HG03039 (cell line): ENCODE data around the gene EIF2B5.
A peak's percentile ranks its signal among the peaks of the same experiment; 100 is the strongest.
"Not testable (repeated sequence)": the region's sequence is repeated elsewhere in the genome, so short reads cannot be mapped to it uniquely, and the experiment has no call there.

Experiments
- ATAC-seq: cut with Tn5 transposase; IDR thresholded peaks from one replicate; pipeline ENCODE4 v1.9.1; 2021; ENCODE audit warnings: mild to moderate bottlenecking, moderate library complexity; ENCODE audit not compliant: unreplicated experiment

The EIF2B5 gene

GRCh38 chr3:184145111-184145524 is 10.0 kb downstream of the EIF2B5 start:
- no peak for ATAC-seq

DNA sequence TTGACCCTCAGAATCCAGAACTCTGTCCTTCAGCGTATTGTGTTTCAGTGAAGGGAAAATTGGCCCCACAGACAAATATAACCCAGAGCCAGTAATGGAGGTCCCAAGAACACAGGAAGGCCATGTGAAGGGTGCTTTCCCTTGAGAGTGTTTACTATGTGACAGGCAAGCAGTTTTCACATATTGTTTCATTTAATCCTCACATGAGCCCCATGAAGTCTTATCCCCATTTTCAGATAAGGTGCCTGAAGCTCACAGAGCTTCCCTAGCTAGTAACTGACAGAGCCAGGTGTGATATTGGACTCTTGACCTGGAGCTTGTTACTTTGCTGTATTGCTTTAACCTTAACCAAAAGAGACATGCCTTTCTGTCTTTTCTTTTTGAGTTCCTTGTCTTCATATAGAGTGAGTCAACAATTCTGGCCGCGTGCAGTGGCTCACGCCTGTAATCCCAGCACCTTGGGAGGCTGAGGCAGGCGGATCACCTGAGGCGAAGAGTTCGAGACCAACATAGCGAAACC is 10.7 kb downstream of the EIF2B5 start:
- no peak for ATAC-seq

DNA sequence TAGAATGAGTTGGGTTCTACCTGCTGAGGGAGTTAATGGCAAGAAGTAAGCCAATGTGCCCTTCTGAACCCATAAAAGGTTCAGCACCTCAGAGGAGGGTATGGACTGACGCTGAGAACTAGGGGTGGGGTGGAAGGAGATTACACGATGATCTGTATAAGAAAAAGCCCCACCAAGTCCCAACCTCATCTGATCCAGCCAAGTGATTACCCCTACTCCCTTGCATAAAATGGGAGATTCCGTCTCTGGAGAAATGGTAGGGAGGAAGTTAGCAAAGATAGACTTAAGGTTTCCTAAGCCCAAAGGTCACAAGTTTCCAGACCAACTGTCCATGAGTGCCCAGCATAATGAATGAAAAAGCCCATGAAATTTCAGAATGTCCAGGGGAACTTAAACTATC is 12.9 kb downstream of the EIF2B5 start:
- ATAC-seq = no peak

GRCh38 chr3:184149123-184149522 is 14.0 kb downstream of the EIF2B5 start:
- no peak for ATAC-seq

DNA sequence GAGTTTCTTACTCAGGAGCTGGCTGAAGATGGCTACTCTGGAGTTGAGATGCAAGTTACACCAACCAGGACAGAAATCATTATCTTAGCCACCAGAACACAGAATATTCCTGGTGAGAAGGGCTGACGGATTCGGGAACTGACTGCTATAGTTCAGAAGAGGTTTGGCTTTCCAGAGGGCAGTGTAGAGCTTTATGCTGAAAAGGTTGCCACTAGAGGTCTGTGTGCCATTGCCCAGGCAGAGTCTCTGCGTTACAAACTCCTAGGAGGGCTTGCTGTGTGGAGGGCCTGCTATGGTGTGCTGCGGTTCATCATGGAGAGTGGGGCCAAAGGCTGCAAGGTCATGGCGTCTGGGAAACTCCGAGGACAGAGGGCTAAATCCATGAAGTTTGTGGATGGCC is 14.6 kb downstream of the EIF2B5 start:
- ATAC-seq = not testable (repeated sequence)

GRCh38 chr3:184154885-184155643 is 19.9 kb downstream of the EIF2B5 start, which contains the start of gene DVL3:
Gene DVL3, plus strand, starts transcription at chr3:184155377. Its CDS starts 259 bp downstream, at chr3:184155636.
- ATAC-seq = peak; percentile 77

GRCh38 chr3:184155644-184156521 is 20.7 kb downstream of the EIF2B5 start:
- ATAC-seq = peak; percentile 32

- ATAC-seq = no peak
Measured at GRCh38 chr3:184156522-184156955, 21.4 kb downstream of the EIF2B5 start.

GRCh38 chr3:184157206-184157605 is 22.0 kb downstream of the EIF2B5 start:
- no peak for ATAC-seq

DNA sequence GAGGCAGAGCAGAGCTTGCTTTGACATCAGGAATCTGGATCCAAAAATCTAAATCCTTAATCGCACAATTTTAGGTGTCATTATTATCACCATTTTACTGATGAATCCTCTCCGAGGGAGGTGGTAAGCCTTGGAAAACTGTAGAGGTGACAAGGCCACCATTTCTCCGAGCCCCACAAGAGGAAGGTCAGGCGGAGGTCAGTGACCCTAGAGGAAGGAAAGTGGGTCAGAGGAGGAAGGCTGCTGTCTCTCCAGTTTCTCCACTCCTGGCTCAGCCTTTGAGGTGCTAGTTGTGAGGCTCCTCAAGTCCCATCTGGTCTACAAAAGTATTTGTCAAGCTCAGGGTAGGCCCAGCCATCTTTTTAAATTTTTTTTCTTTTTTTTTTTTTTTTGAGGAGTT is 23.2 kb downstream of the EIF2B5 start:
- no peak for ATAC-seq

DNA sequence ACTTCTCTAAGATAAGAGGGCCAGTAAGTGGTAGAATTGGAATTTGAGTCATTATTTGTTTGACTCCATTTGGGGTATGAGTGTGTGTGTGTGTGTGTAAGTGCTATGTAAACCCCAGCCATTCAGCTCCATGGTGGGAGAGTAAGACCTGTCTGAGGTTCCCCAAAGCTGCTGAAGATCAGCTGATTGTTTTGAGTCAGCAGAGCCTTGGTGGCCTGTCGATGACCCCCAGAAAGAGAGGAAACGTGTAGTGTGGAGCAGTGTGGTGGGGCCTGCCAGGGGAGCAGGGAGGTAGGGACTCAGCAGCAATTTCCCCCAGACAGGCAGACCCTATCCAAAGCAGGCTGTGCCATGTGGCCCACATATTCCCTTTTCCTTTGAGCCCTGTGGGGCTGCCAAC is 25.3 kb downstream of the EIF2B5 start:
- ATAC-seq = no peak

DNA sequence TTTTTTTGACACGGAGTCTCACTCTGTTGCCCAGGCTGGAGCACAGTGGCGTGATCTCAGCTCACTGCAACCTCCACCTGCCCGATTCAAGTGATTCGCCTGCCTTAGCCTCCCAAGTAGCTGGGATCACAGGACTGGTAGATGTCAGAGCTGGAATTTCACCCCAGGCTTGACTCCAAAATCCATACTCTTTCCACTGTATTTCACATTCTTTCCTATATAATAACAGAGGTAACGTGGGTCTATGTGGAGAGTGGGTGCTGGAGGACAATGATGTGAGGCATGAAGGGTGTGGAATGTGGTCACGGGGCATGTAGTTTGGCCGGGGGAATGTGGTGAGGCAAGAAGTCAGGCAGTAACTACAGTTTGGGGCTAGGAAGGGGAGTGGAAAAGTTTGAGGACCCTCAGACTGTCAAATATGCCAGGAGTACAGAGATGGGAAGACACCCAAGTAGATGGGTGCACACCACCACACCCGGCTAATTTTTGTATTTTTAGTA is 27.5 kb downstream of the EIF2B5 start:
- ATAC-seq = not testable (repeated sequence)

DNA sequence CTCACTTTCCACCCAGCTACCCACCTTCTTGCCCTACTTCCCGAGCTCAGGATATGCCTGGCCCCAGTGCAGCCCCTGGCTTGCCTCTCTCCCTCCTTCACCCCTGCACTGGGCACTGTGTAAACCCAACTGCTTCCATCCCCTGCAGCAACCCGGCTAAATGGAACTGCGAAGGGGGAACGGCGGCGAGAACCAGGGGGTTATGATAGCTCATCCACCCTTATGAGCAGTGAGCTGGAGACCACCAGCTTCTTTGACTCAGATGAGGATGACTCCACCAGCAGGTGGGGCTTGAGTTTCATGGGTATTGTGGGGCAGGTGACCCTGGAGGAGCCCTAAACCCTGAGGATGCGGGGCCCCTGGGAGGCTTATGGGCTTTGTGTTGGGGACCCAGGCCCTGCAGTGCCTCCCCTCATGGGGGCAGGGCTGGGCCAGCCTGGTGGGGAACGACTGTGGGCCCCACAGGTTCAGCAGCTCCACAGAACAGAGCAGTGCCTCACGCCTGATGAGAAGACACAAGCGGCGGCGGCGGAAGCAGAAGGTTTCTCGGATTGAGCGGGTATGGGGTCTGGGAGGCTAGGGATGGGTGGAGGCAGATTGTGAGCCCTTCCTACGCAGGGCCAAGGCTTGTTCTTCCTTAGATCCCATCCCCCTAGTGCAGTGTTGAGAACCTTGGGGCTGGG is 29.6 kb downstream of the EIF2B5 start:
- no peak for ATAC-seq

GRCh38 chr3:184165543-184165942 is 30.4 kb downstream of the EIF2B5 start:
- ATAC-seq = no peak

DNA sequence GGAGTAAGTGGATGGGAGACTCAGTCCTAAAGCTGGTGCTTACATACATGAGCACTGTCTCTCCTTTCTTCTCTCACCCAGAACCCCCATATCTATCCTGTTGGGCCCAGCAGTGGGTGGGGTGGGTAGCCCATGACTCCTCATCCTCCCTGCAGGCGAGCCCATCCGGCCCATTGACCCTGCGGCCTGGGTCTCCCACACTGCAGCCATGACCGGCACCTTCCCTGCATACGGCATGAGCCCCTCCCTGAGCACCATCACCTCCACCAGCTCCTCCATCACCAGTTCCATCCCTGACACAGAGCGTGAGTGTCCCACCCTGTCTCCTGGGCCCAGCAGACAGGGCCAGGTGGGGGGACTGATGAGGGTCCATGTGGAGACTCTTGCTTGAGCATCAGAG is 31.5 kb downstream of the EIF2B5 start:
- no peak for ATAC-seq

- no peak for ATAC-seq
Measured at GRCh38 chr3:184167786-184168185, 32.6 kb downstream of the EIF2B5 start.

DNA sequence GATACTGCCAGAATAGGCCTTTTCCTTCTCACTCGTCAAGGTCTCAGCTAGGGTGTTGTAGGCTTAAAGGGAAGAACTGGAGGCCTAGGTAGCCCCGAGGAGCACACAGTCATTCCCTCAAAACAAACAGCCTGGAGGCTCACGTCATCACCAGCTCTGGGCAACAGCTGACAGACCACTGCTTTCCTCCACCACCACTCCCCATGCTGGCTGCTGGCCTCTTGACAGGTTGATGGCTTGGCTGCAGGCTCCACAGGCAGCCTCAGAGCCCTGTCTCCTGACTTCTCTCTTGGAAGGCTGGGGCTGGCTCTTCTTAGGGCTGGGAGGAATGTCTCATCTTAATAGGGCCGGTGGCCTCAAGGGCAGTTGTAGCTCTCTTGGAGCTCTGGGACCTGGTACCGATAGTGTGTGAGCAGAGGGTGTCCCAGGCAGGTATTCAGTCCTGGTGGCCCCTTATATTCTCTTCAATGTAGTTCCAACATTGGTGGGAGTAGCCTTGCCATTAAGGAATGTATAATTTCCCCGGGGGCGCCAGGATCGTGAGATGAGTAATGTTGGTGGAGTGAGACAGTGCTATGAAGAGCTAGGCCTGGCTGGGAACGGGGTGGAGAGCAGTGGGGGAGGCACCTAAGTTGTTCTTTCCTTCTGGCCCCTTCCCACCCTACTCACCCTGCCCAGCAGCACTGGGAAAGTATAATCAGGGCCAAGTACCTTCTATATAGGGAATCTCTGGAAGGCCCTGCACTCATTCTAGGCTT is 33.4 kb downstream of the EIF2B5 start:
- ATAC-seq = no peak

GRCh38 chr3:184169896-184170875 is 35.0 kb downstream of the EIF2B5 start:
- ATAC-seq = no peak

DNA sequence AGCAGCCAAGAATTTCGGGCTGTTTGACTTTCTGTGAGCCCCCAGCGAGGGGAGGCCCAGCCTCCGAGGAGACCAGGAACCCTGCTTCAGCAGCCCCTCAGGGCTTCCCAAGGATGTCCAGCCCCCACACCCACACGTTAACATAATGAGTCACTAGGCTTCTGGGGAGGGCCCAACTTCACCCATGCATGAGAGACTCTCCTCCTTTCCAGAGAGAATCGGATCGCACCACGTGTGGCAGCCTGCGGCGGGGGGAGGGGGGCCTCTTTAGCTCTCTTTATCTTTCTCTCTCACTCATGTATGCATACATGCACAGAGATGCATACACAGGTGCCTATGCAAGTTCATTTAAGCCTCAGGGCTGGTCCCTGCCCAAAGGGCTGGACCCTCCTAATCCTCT is 36.4 kb downstream of the EIF2B5 start:
- ATAC-seq = no peak
